Keratinocyte (primary cell): ENCODE measurements around the gene RASA3.

Experiments used
- EZH2 ChIP-seq: IDR thresholded peaks from one replicate; pipeline ENCODE4 v1.6.1; 2012; ENCODE audit warnings: inconsistent platforms, mild to moderate bottlenecking, low read length, moderate library complexity
- TF ChIP-seq, protein P1 (sequence below), 3 experiments: IDR thresholded peaks in 1 of 3; conservative IDR thresholded peaks in 1 of 3; optimal IDR thresholded peaks in 1 of 3; 2 replicates in 2 of 3; 3 replicates in 1 of 3; pipeline versions ENCODE3 to v1.5.1; 2011; ENCODE audit warnings: low read length in 3 of 3, mild to moderate bottlenecking in 3 of 3, moderate library complexity in 2 of 3, control low read depth in 1 of 3, inconsistent platforms in 1 of 3; ENCODE audit not compliant: insufficient read depth in 2 of 3; ENCODE audit errors: extremely low read depth in 1 of 3

- TF ChIP-seq, protein P1, sequence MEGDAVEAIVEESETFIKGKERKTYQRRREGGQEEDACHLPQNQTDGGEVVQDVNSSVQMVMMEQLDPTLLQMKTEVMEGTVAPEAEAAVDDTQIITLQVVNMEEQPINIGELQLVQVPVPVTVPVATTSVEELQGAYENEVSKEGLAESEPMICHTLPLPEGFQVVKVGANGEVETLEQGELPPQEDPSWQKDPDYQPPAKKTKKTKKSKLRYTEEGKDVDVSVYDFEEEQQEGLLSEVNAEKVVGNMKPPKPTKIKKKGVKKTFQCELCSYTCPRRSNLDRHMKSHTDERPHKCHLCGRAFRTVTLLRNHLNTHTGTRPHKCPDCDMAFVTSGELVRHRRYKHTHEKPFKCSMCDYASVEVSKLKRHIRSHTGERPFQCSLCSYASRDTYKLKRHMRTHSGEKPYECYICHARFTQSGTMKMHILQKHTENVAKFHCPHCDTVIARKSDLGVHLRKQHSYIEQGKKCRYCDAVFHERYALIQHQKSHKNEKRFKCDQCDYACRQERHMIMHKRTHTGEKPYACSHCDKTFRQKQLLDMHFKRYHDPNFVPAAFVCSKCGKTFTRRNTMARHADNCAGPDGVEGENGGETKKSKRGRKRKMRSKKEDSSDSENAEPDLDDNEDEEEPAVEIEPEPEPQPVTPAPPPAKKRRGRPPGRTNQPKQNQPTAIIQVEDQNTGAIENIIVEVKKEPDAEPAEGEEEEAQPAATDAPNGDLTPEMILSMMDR (optimal IDR thresholded peaks at IDR 0.05 in 1 of 3, IDR thresholded peaks at IDR 0.05 in 1 of 3, conservative IDR thresholded peaks at IDR 0.05 in 1 of 3; ENCODE audit: extremely low read depth in 1 of 3, insufficient read depth in 2 of 3, low read length in 3 of 3): no peak
- no peak for TF ChIP-seq EZH2
These were observed 20.1 kb downstream of the RASA3 start for GRCh38 chr13:114112231-114112825.
